GM23248 (cell line): ENCODE measurements around the gene PPWD1.

Experiments
- EZH2 ChIP-seq: fragments of 200-600 bp; sonication (generic); IDR thresholded peaks from 2 replicates; pipeline ENCODE4 v1.6.1; 2018; ENCODE audit warnings: antibody characterized with exemption, mild to moderate bottlenecking; ENCODE audit not compliant: insufficient read depth, poor library complexity, severe bottlenecking
- EZH2phosphoT487 ChIP-seq: fragments of 200-600 bp; sonication (generic); IDR thresholded peaks from 2 replicates; pipeline ENCODE4 v1.6.1; 2018; ENCODE audit warnings: antibody characterized with exemption, moderate library complexity, mild to moderate bottlenecking, low read depth; ENCODE audit not compliant: insufficient read depth

GRCh38 chr5:65546141-65546540, 17.0 kb upstream of the PPWD1 start:
- TF ChIP-seq EZH2 (no peak), EZH2phosphoT487 (no peak)
